Inflammatory macrophage treated with lipopolysaccharide for 1 hour (primary cell): ENCODE results near the gene PROB1.
"Not testable (repeated sequence)": the region's sequence is repeated elsewhere in the genome, so short reads cannot be mapped to it uniquely, and the experiment has no call there.

Experiments
- DNase-seq, 2 donors: peaks; one replicate each; pipeline ENCODE4 v3.0.0-alpha.2; 2020 to 2022

Gene PROB1

DNA sequence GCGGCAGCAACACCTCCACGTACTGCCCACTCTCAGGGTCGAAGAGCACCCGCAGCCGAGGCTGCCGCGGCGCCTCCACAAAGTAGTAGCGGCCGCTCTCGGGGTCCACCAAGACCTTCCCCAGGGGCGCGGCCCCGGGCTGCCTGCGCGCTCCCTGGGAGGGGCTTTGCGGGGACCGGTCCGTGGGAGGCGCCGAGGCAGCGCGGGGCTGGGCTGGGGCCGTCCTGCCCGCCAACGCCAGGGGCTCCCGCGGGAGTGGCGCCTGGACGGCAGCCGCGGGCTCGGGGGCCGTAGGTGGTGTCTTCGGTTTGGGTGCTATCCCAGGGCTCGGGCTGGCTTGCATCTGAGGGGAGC, 2.6 kb downstream of the PROB1 start:
- no peak for DNase-seq

DNA sequence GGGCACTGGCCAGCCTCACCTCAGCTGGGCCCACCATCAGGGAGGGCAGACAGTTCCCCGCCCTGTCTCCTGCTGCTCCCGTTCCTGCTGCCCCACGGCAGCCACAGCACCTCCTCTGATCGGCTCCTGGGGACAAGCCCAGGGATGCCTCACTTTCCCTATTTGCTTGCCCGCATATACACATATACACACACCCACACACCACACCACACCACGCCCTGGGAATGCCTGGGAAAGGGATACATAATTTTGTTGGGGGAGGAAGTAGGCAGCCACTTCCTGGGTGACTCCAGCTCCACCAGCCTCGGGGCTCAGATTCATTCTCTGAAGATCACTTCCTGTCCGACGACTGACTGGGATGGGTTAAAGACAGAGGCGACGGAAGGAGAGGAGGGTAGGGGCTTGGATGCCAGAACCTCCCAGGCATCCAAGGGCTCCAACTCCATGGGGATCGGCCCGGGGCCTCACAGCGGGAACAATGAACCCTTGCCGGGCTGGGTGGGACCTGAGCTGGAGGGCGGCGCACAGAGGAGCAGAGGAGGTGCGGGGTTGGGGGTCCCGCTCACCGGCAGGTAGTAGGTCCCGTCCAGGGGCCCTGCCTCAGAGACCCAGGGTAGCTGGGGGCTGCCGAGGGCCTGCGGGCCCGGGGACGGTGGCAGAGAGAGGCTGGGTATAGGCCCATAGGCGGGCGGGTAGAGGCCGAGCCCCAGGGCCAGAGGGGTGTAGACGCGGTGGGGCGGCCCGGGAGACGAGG, 3.2 kb downstream of the PROB1 start:
- DNase-seq: peak; percentile 45 to 54

DNA sequence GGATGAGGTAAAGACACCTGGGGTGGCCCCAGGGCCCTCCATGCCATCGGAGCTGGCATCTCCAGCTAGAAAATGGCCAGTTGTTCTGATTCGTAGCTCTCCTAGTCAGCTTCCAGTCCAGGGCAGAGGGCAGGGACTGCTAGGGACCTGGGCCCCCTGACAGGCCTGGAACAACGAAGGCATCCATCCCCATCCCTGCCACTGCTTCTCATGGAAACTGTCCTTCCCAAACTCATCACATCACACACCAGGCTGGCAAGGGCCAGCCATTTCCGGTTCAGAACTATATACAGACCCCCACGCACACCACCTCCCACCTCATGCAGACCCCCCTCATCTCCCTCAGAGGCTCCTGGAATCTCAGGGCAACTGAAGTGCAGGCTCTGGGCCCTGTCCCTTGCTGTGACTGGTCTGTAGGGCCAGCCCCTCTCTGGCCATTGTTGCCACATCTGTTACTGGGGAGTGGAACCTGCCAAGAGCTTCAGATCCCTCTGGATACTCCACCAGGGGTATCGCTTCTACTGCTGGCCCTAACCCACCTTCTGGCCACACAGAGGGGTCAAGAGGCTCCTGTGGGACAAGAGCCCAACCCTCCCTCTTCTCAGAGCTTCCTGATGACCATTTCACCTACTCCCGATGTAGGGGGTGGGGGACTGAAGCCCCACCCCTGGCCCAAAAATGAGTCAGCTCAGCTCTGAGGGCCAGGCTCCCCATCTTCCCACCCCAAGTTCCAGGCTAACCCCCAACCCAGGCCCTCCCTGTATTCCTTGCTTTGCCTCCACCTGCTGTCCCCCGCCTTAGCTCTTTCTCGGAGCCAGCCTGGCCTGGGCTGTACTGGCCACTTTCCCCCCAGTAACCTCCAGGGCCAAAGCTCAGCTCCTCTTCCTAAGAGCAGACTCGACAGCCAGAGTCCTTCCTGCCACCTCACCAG, 4.0 kb downstream of the PROB1 start:
- DNase-seq: no peak

GRCh38 chr5:139389701-139390638, 4.9 kb downstream of the PROB1 start, which contains the start of gene MZB1:
Gene MZB1, minus strand, starts transcription at chr5:139389913. Its CDS starts 57 bp downstream, at chr5:139389856.
- no peak for DNase-seq

- no peak for DNase-seq
Measured at GRCh38 chr5:139388198-139388821, 6.6 kb downstream of the PROB1 start.

- DNase-seq: no peak
Measured at GRCh38 chr5:139387611-139388197, 7.2 kb downstream of the PROB1 start.

GRCh38 chr5:139386956-139387355, 7.9 kb downstream of the PROB1 start:
- DNase-seq: not testable (repeated sequence)

- DNase-seq: peak; percentile 11 to 19
Measured at GRCh38 chr5:139386050-139386438, 8.9 kb downstream of the PROB1 start.

- peak; percentile 20 to 43 for DNase-seq
Measured at GRCh38 chr5:139385061-139386049, 9.5 kb downstream of the PROB1 start.

- no peak for DNase-seq
Measured at GRCh38 chr5:139384591-139385051, 10.3 kb downstream of the PROB1 start.

- no peak for DNase-seq
Measured at GRCh38 chr5:139383993-139384590, 10.8 kb downstream of the PROB1 start.

GRCh38 chr5:139383275-139383992, 11.5 kb downstream of the PROB1 start, which contains the start of gene SLC23A1:
Gene SLC23A1, minus strand, starts transcription at chr5:139383297. Its CDS starts 44 bp downstream, at chr5:139383253.
- no peak for DNase-seq

DNA sequence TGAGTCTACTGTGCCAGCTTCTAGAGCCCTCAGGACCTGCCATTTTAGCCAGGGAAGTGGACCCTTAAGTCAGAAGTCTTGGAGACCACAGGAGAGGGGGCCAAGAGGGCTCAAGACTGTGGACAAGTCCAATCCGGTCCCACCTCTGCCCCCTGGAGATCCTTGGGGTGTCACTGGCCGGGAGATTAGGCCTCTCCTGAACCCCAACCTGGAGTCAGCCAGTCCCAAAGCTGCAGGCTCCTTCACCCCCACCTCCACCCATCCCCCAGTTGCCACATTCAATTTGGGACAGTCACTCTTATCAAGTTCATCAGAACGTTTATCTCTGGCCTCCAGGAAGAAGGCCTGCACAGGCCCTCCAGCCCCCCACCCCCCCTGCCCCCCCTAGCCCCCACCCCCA, 12.1 kb downstream of the PROB1 start:
- DNase-seq: no peak

GRCh38 chr5:139381837-139382761, 12.8 kb downstream of the PROB1 start:
- DNase-seq: no peak

- no peak for DNase-seq
Measured at GRCh38 chr5:139379626-139380449, 15.1 kb downstream of the PROB1 start.

- DNase-seq: no peak
Measured at GRCh38 chr5:139378941-139379361, 16.0 kb downstream of the PROB1 start.
